ENCODE results near the gene EME1.

DNA sequence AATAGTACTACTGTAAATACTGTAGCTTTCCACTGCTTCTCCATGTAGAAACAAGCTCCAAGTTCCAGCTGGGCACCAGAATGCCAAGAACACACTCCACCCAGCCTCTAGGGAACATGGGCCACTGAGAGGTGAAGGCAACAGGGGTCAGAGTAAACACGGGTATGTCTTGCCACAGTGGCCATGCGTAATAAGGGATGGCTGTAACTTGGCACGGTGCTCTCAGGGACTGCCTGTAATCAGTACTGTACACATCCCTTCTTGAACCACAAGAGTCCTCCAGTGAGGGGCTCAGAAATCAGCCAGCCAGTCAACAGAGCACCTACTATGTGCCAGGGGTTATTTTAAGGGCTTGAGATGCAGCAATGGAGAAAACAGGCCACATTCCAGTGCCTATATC is 13.5 kb downstream of the EME1 start:
- no peak for TF ChIP-seq POLR2A (IDR thresholded peaks at IDR 0.05)
- TF ChIP-seq CTCF (IDR thresholded peaks at IDR 0.05): no peak

Data from lower leg skin (tissue), 3 donors.